ENCODE measurements around the gene HOXA5. TPM values are rescaled to one million over a fixed set of nuclear protein-coding genes. Genes with fewer than 3 reads are reported as not detected.

Gene HOXA5
- total and polyA plus RNA-seq, 2 of the 8 experiments (the other 6 are each of a cell fraction or from before 2014, with no cell fraction given) = not detected

DNA sequence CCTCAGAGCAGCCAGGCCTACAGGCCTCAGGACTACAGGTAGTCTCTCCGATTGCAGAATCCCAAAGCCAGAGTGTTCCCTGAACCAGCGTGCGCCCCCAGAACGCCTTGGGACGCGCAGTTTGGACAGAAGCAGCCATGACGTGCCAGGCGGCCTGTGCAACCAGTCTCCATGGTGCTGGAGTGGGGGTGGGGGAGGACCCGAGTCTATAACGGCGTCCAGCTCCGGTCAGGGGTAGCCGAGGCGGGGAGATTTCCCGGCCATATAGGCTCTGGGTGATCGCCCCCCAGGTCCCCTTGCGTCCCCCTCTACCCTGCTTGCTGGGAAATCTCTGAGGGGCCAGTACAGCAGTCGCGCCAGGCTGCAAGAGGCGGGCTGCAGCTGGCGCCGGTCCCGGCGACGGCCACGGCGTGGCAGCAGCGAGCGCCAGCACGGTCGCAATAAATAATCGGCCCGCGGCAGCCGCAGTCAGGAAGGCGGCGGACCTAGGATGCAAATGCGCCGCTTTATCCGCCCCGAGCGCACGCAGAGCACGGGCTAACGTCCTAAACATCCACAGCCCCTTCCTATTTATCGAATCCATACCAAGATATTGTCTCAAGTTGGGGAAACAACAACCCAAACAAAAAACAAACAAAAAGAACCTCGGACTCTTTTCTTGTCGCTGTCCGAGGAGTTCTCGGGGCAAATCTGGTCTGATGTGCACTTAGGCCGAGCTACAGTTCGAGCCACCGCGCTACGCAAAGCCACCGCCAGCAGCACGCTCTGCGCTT, 7.3 kb upstream of the HOXA5 start (continued):
- TF ChIP-seq, protein P1, sequence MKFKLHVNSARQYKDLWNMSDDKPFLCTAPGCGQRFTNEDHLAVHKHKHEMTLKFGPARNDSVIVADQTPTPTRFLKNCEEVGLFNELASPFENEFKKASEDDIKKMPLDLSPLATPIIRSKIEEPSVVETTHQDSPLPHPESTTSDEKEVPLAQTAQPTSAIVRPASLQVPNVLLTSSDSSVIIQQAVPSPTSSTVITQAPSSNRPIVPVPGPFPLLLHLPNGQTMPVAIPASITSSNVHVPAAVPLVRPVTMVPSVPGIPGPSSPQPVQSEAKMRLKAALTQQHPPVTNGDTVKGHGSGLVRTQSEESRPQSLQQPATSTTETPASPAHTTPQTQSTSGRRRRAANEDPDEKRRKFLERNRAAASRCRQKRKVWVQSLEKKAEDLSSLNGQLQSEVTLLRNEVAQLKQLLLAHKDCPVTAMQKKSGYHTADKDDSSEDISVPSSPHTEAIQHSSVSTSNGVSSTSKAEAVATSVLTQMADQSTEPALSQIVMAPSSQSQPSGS (IDR thresholded peaks at IDR 0.05; ENCODE audit: low read length) = no peak
- TF ChIP-seq SUZ12 (IDR thresholded peaks at IDR 0.05; ENCODE audit: low read length) (peak; percentile 51), FOSL1 (IDR thresholded peaks at IDR 0.05; ENCODE audit: insufficient read depth, low read depth, low read length) (no peak), GABPA (IDR thresholded peaks at IDR 0.05; ENCODE audit: borderline replicate concordance, insufficient read depth, low read length) (0 out of 2 replicates have a peak, but pooled peaks have one; percentile 17), EZH2 (IDR thresholded peaks at IDR 0.05; ENCODE audit: low read depth, low read length, severe bottlenecking) (peak; percentile 13), RNF2 (IDR thresholded peaks at IDR 0.05; ENCODE audit: borderline replicate concordance, low read depth, low read length, missing control alignments, poor library complexity, severe bottlenecking) (no peak), TCF12 (IDR thresholded peaks at IDR 0.05; ENCODE audit: low read depth, low read length) (peak; percentile 69; the same call in 1 of the 2 replicates), CHD2 (IDR thresholded peaks at IDR 0.05; ENCODE audit: low read length) (no peak), RXRA (IDR thresholded peaks at IDR 0.05; ENCODE audit: insufficient read depth, low read depth, low read length) (no peak)
- TF ChIP-seq, protein P2, sequence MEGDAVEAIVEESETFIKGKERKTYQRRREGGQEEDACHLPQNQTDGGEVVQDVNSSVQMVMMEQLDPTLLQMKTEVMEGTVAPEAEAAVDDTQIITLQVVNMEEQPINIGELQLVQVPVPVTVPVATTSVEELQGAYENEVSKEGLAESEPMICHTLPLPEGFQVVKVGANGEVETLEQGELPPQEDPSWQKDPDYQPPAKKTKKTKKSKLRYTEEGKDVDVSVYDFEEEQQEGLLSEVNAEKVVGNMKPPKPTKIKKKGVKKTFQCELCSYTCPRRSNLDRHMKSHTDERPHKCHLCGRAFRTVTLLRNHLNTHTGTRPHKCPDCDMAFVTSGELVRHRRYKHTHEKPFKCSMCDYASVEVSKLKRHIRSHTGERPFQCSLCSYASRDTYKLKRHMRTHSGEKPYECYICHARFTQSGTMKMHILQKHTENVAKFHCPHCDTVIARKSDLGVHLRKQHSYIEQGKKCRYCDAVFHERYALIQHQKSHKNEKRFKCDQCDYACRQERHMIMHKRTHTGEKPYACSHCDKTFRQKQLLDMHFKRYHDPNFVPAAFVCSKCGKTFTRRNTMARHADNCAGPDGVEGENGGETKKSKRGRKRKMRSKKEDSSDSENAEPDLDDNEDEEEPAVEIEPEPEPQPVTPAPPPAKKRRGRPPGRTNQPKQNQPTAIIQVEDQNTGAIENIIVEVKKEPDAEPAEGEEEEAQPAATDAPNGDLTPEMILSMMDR (IDR thresholded peaks at IDR 0.05; ENCODE audit: control extremely low read depth in 1 of 3, insufficient read depth in 1 of 3, low read depth in 1 of 3, low read length in 3 of 3) = peak in 2 of 3 experiments; percentile 78 to 83; a peak in 3 of 4 replicates
